Ovary (tissue), 9 donors: Measurements from ENCODE around the gene KLLN. TPM values are rescaled to one million over a fixed set of nuclear protein-coding genes. Genes with fewer than 3 reads are reported as not detected.
"Not testable (repeated sequence)": the region's sequence is repeated elsewhere in the genome, so short reads cannot be mapped to it uniquely, and the experiment has no call there.

Experiments
- DNase-seq, 5 donors: peaks; one replicate each; pipeline ENCODE4 v3.0.0-alpha.2; 2019 to 2020
- H3K27ac ChIP-seq, 2 donors: fragments of 200-600 bp; one replicate each; pipeline versions ENCODE4 v1.5.1 to v1.8.0; 2019 to 2022
- H3K27me3 ChIP-seq: fragments of 200-600 bp; one replicate; pipeline ENCODE4 v1.8.0; 2022
- H3K36me3 ChIP-seq: fragments of 200-600 bp; sonication (generic); one replicate; pipeline ENCODE4 v1.5.1; 2019
- H3K4me1 ChIP-seq: one replicate; pipeline ENCODE4 v1.8.1; 2013; ENCODE audit warnings: mild to moderate bottlenecking, moderate library complexity; ENCODE audit not compliant: insufficient read depth
- H3K4me3 ChIP-seq: fragments of 200-600 bp; sonication (generic); one replicate; pipeline ENCODE4 v1.5.1; 2017
- H3K9me3 ChIP-seq, 2 donors: fragments of 200-600 bp in 1 of 2; sonication (generic) in 1 of 2; one replicate each; pipeline versions ENCODE4 v1.5.1 to v1.8.1; 2013 to 2019; ENCODE audit warnings: mild to moderate bottlenecking in 1 of 2, moderate library complexity in 1 of 2
- CTCF ChIP-seq, 3 donors: fragments of 450-650 bp in 2 of 3; fragments of 200-600 bp in 1 of 3; IDR thresholded peaks; one replicate each; pipeline versions ENCODE4 v1.5.1 to v1.8.0; 2016 to 2022; ENCODE audit warnings: antibody characterized with exemption in 3 of 3, mild to moderate bottlenecking in 1 of 3
- EP300 ChIP-seq: sonication (generic); formaldehyde crosslinking; IDR thresholded peaks from one replicate; pipeline ENCODE4 v1.6.1; 2017; ENCODE audit warnings: antibody characterized with exemption
- POLR2A ChIP-seq: fragments of 450-650 bp; IDR thresholded peaks from one replicate; pipeline ENCODE4 v1.6.1; 2017; ENCODE audit warnings: antibody characterized with exemption, mild to moderate bottlenecking, moderate library complexity
- WGBS, 3 donors: extraction: QIAGEN DNeasy Blood & Tissue Kit in 1 of 3; methylation state at CpG; one replicate each; pipeline versions ENCODE4 v1.1.5 to v1.1.7; 2013 to 2017; 5-methylcytosine and 5-hydroxymethylcytosine counted together
- intact Hi-C, 4 donors: fragments of 100-400 bp; cut with DNase I; formaldehyde crosslinking; loops; one replicate each; pipeline versions ENCODE4 v1.11.0 to v1.15.1; 2022 to 2023
- polyA plus RNA-seq, 2 donors: library from polyadenylated mRNA; stranded (reverse); fragments of 200-250 nt in 1 of 2; fragments of 350-450 nt in 1 of 2; fragmentation: Illumina TruSeq in 1 of 2; extraction: RNeasy Lipid Tissue Mini Kit (QIAGEN cat#74804) in 1 of 2; gene quantifications; one replicate each; pipeline ENCODE4 v1.2.3, GENCODE V29; 2013 to 2014
- total RNA-seq, 7 donors: library from RNA; depleted of rRNA in 2 of 7; stranded (reverse); fragments of >200 nt in 2 of 7; fragmentation: NEBNext Ultra II Directional in 3 of 7; extraction: Animal tissue kit (Norgen Biotek cat#: 25700) in 3 of 7; gene quantifications; one replicate each; pipeline versions ENCODE4 v1.1.0 to v1.2.4, GENCODE V29; 2016 to 2023
- donor health status: DM: no; HTN: no; CAD: no; lungs with moderate emphysema.
- donor health status: DM: no; HTN: no; CAD: no.
- donor health status: Bipolar disorder and iron deficiency.
- donor health status: DM: yes; HTN: yes; CAD: no.
- donor health status: DM: no; HTN: no; CAD: no.
- donor health status: DM: yes; HTN: yes; CAD: no.

The KLLN gene
- total and polyA plus RNA-seq, 9 donors: 0.22 to 2.0 (median 0.60) TPM

- Histone ChIP-seq H3K9me3 (no peaks in the 10 kb centered on the region), H3K4me1 (no peaks in the 10 kb centered on the region), H3K36me3 (no peaks in the 10 kb centered on the region), H3K27ac (no peak overlapping the region), H3K27me3 (no peaks in the 10 kb centered on the region), H3K4me3 (no peak overlapping the region)
- WGBS, 3 donors: 78 to 82% (median 80%) methylated on average over 2 of the region's 2 CpGs
- intact Hi-C loops: no loop called here
- TF ChIP-seq CTCF (IDR thresholded peaks at IDR 0.05) (no peak), POLR2A (no peak), EP300 (no peak)
- no peak for DNase-seq
These were observed 24.7 kb downstream of the KLLN start for GRCh38 chr10:87838650-87839049.

GRCh38 chr10:87837445-87837844 lies 25.9 kb downstream of the KLLN start:
- intact Hi-C loops: no loop called here
- no peaks in the 10 kb centered on the region for H3K27me3 ChIP-seq
- H3K27ac ChIP-seq: no peak overlapping the region
- no peaks in the 10 kb centered on the region for H3K4me1 ChIP-seq
- no peak overlapping the region for H3K4me3 ChIP-seq
- H3K9me3 ChIP-seq: no peaks in the 10 kb centered on the region
- no peaks in the 10 kb centered on the region for H3K36me3 ChIP-seq
- no peak for TF ChIP-seq EP300
- TF ChIP-seq POLR2A: no peak
- no peak for TF ChIP-seq CTCF (IDR thresholded peaks at IDR 0.05)
- DNase-seq: no peak

GRCh38 chr10:87836098-87836497 lies 27.2 kb downstream of the KLLN start:
- WGBS, 3 donors: 77 to 96% (median 94%) methylated on average over 4 of the region's 4 CpGs
- no peak for TF ChIP-seq EP300
- no peak for TF ChIP-seq CTCF (IDR thresholded peaks at IDR 0.05)
- no peak for TF ChIP-seq POLR2A
- no peak for DNase-seq
- intact Hi-C loops: no loop called here
- H3K9me3 ChIP-seq: no peaks in the 10 kb centered on the region
- H3K27ac ChIP-seq: no peak overlapping the region
- H3K4me1 ChIP-seq: no peaks in the 10 kb centered on the region
- H3K27me3 ChIP-seq: no peaks in the 10 kb centered on the region
- H3K36me3 ChIP-seq: no peaks in the 10 kb centered on the region
- no peak overlapping the region for H3K4me3 ChIP-seq

GRCh38 chr10:87829986-87830729 lies 33.2 kb downstream of the KLLN start:
- Histone ChIP-seq H3K27me3 (no peaks in the 10 kb centered on the region), H3K9me3 (no peaks in the 10 kb centered on the region), H3K4me1 (no peaks in the 10 kb centered on the region), H3K36me3 (no peaks in the 10 kb centered on the region), H3K4me3 (no peak overlapping the region), H3K27ac (no peak overlapping the region)
- intact Hi-C loops: no loop called here
- DNase-seq: no peak
- TF ChIP-seq EP300: no peak

GRCh38 chr10:87829051-87829450 lies 34.3 kb downstream of the KLLN start:
- H3K9me3 ChIP-seq, intact Hi-C loops, H3K27ac ChIP-seq, H3K4me3 ChIP-seq, H3K4me1 ChIP-seq, H3K36me3 ChIP-seq, H3K27me3 ChIP-seq, DNase-seq: not testable (repeated sequence)
- WGBS, 3 donors: 94 to 98% (median 96%) methylated on average over 4 of the region's 4 CpGs
